CD8-positive, alpha-beta memory T cell (primary cell): ENCODE results near the gene SNRNP70. TPM values are rescaled to one million over a fixed set of nuclear protein-coding genes. Genes with fewer than 3 reads are reported as not detected.
A peak's percentile ranks its signal among the peaks of the same experiment; 100 is the strongest.

ENCODE experiments used
- CTCF ChIA-PET: fragments of 350-600 bp; sonication (Branson Sonifier 250); formaldehyde crosslinking; loops from one replicate; lab custom pipeline; 2021; ENCODE audit warnings: antibody characterized with exemption; lab: Charles Lee
- POLR2A ChIA-PET: fragments of 350-600 bp; sonication (Branson Sonifier 250); formaldehyde crosslinking; loops from one replicate; lab custom pipeline; 2021; ENCODE audit warnings: antibody characterized with exemption; lab: Charles Lee
- DNase-seq, 5 donors: peaks; one replicate each; pipeline versions ENCODE4 v3.0.0 to v3.0.0-alpha.2; 2020 to 2022; ENCODE audit warnings: mixed read lengths in 1 of 5
- H3K27ac ChIP-seq: one replicate; pipeline ENCODE4 v1.7.0; 2013; ENCODE audit warnings: low read depth, mild to moderate bottlenecking, low read length, moderate library complexity
- H3K27me3 ChIP-seq: 2 replicates; pipeline ENCODE4 v1.7.0; 2013; ENCODE audit warnings: low read length, mild to moderate bottlenecking; ENCODE audit not compliant: insufficient read depth, poor library complexity, severe bottlenecking
- H3K36me3 ChIP-seq: 2 replicates; pipeline ENCODE4 v1.7.0; 2013; ENCODE audit warnings: mild to moderate bottlenecking, low read length, moderate library complexity; ENCODE audit not compliant: insufficient read depth
- H3K4me1 ChIP-seq: 2 replicates; pipeline ENCODE4 v1.7.0; 2013; ENCODE audit warnings: mild to moderate bottlenecking, low read length, moderate library complexity; ENCODE audit not compliant: insufficient read depth
- H3K4me3 ChIP-seq: 2 replicates; pipeline ENCODE4 v1.7.0; 2013; ENCODE audit warnings: mild to moderate bottlenecking, low read length
- H3K9me3 ChIP-seq: 2 replicates; pipeline ENCODE4 v1.7.0; 2013; ENCODE audit warnings: mild to moderate bottlenecking, low read length
- H3K27ac Mint-ChIP-seq, 8 donors: one replicate each; pipeline ENCODE4 v1.8.0; 2020 to 2021; ENCODE audit warnings: mixed read lengths in 8 of 8, mild to moderate bottlenecking in 6 of 8, inconsistent platforms in 3 of 8, moderate library complexity in 3 of 8
- H3K27me3 Mint-ChIP-seq, 2 donors: one replicate each; pipeline ENCODE4 v1.8.0; 2020 to 2021; ENCODE audit warnings: mixed read lengths in 2 of 2, mild to moderate bottlenecking in 1 of 2, moderate library complexity in 1 of 2
- H3K36me3 Mint-ChIP-seq, 3 donors: one replicate each; pipeline ENCODE4 v1.8.0; 2020 to 2021; ENCODE audit warnings: mixed read lengths in 3 of 3, inconsistent platforms in 1 of 3, mild to moderate bottlenecking in 1 of 3
- H3K4me1 Mint-ChIP-seq, 3 donors: one replicate each; pipeline ENCODE4 v1.8.0; 2020 to 2021; ENCODE audit warnings: mixed read lengths in 3 of 3, inconsistent platforms in 1 of 3, mild to moderate bottlenecking in 1 of 3
- H3K4me3 Mint-ChIP-seq, 7 donors: one replicate each; pipeline ENCODE4 v1.8.0; 2020 to 2021; ENCODE audit warnings: mixed read lengths in 7 of 7, mild to moderate bottlenecking in 6 of 7, moderate library complexity in 4 of 7, inconsistent platforms in 2 of 7
- H3K9me3 Mint-ChIP-seq, 5 donors: one replicate each; pipeline ENCODE4 v1.8.0; 2020 to 2022; ENCODE audit warnings: mixed read lengths in 5 of 5, mild to moderate bottlenecking in 3 of 5, moderate library complexity in 2 of 5, inconsistent platforms in 1 of 5
- polyA plus RNA-seq: library from polyadenylated mRNA; unstranded; fragments of 300-500 nt; fragmentation: Illumina TruSeq; gene quantifications from one replicate; pipeline ENCODE4 v1.2.3, GENCODE V29; 2021
- total RNA-seq, 2 experiments: library from RNA; stranded (reverse); gene quantifications; one replicate each; pipeline ENCODE4 v1.2.3, GENCODE V29; 2021

The SNRNP70 gene
- total and polyA plus RNA-seq, 3 experiments from 2014 or later, result 66.2 to 221 (median 210) TPM

DNA sequence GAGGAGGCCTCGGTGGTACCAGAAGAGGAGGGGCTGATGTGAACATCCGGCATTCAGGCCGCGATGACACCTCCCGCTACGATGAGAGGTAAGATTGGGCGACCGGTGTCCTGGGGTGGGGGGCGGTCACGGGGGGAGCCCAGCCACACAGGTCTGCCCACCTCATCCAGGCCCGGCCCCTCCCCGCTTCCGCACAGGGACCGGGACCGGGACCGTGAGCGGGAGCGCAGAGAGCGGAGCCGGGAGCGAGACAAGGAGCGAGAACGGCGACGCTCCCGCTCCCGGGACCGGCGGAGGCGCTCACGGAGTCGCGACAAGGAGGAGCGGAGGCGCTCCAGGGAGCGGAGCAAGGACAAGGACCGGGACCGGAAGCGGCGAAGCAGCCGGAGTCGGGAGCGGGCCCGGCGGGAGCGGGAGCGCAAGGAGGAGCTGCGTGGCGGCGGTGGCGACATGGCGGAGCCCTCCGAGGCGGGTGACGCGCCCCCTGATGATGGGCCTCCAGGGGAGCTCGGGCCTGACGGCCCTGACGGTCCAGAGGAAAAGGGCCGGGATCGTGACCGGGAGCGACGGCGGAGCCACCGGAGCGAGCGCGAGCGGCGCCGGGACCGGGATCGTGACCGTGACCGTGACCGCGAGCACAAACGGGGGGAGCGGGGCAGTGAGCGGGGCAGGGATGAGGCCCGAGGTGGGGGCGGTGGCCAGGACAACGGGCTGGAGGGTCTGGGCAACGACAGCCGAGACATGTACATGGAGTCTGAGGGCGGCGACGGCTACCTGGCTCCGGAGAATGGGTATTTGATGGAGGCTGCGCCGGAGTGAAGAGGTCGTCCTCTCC is 22.6 kb downstream of the SNRNP70 start:
- Histone ChIP-seq H3K36me3 (peaks cover 17% of the 10 kb centered on the region), H3K9me3 (no peaks in the 10 kb centered on the region), H3K27ac (no peak overlapping the region), H3K4me3 (no peak overlapping the region), H3K4me1 (no peaks in the 10 kb centered on the region), H3K27me3 (no peaks in the 10 kb centered on the region)
- Mint-ChIP-seq H3K27me3 (no peaks in the 10 kb centered on the region), H3K36me3 (peaks cover 5 to 54% (median 12%) of the 10 kb centered on the region in 3 donors), H3K27ac (no peak overlapping the region), H3K4me3 (no peak overlapping the region), H3K4me1 (peaks cover 0 to 3% (median 3%) of the 10 kb centered on the region in 3 donors), H3K9me3 (no peaks in the 10 kb centered on the region)
- no peak for DNase-seq
- POLR2A ChIA-PET, result no interaction called here
- CTCF ChIA-PET, result interaction anchor here (1.0 kb wide), 1 partner anchor 10 kb away, joined by 3 read pairs; no protein-coding TSS in a partner anchor

DNA sequence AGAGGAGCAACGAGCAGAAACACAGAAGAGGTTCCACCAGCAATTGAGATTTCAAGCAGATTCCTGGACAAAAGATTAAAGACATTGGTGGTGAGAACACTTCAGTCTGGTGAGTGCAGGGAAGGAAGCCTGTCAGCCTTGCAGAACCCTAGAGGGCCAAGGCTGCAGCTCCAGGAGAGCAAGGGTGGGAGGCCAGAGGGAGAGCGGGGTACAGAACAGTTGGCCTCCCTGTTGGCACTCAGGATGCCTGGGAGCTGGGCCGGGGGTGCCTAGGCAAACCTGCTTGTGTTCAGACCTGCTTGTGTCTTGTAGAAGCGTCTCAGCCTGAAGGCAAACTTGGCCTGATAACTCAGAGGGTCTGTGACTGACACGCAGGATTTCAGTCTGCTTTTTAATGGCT is 23.8 kb downstream of the SNRNP70 start:
- ChIA-PET POLR2A (no interaction called here), CTCF (interaction anchor here (1.1 kb wide), 1 partner anchor 11 kb away, joined by 5 read pairs; no protein-coding TSS in a partner anchor)
- no peak overlapping the region for H3K4me3 ChIP-seq
- no peaks in the 10 kb centered on the region for H3K27me3 ChIP-seq
- H3K36me3 ChIP-seq, result peaks cover 14% of the 10 kb centered on the region
- H3K4me3 Mint-ChIP-seq, result peak overlapping the region in 1 of 7 donors; percentile 23
- no peaks in the 10 kb centered on the region for H3K27me3 Mint-ChIP-seq
- peaks cover 10 to 14% (median 11%) of the 10 kb centered on the region in 3 donors for H3K4me1 Mint-ChIP-seq
- H3K36me3 Mint-ChIP-seq, result peaks cover 5 to 50% (median 12%) of the 10 kb centered on the region in 3 donors
- no peak overlapping the region for H3K27ac ChIP-seq
- H3K9me3 Mint-ChIP-seq, result no peaks in the 10 kb centered on the region
- H3K9me3 ChIP-seq, result no peaks in the 10 kb centered on the region
- H3K4me1 ChIP-seq, result peaks cover 6% of the 10 kb centered on the region
- peak overlapping the region in 4 of 8 donors; percentile 7 to 73 (median 34) for H3K27ac Mint-ChIP-seq
- no peak for DNase-seq

DNA sequence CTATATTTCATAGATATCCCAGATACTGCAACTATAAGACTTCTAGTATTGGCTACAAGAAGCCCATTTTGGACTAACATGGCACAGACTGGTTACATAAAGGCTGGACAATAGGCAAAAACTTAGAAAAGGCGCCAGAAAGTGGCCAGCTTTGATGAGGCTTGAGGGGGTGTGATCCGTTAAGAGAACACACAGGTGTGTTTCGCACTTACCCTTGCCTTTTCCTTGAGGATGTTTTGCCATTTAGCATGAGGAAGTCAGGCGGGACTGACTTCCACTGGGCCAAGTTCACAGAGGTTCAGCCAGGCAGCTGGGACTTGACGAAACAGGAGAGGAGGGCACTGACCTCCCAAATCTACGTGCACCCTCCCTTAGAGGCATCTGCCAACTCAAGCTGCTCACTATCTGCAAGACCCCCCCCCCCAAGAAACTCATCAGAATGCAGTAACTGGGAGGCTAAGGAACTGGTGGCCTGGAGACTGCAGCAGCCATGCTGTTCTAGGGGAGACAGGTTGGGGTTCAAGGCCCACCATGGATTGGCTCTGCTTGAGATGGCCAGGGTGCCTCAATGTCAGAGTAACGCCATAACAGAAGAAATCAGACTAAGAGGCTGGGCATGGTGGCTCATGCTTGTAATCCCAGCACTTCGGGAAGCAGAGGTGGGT is 24.4 kb downstream of the SNRNP70 start:
- Histone ChIP-seq H3K4me3 (no peak overlapping the region), H3K27me3 (no peaks in the 10 kb centered on the region), H3K36me3 (peaks cover 14% of the 10 kb centered on the region), H3K27ac (no peak overlapping the region), H3K9me3 (no peaks in the 10 kb centered on the region), H3K4me1 (peaks cover 6% of the 10 kb centered on the region)
- POLR2A ChIA-PET, result no interaction called here
- peaks cover 11 to 14% (median 12%) of the 10 kb centered on the region in 3 donors for H3K4me1 Mint-ChIP-seq
- H3K36me3 Mint-ChIP-seq, result peaks cover 5 to 45% (median 12%) of the 10 kb centered on the region in 3 donors
- H3K27ac Mint-ChIP-seq, result peak overlapping the region in 1 of 8 donors; percentile 14
- H3K4me3 Mint-ChIP-seq, result peak overlapping the region in 1 of 7 donors; percentile 49
- H3K9me3 Mint-ChIP-seq, result no peaks in the 10 kb centered on the region
- CTCF ChIA-PET, result interaction anchor here (1.1 kb wide), 1 partner anchor 12 kb away, joined by 5 read pairs; no protein-coding TSS in a partner anchor
- DNase-seq, result no peak
- H3K27me3 Mint-ChIP-seq, result no peaks in the 10 kb centered on the region

DNA sequence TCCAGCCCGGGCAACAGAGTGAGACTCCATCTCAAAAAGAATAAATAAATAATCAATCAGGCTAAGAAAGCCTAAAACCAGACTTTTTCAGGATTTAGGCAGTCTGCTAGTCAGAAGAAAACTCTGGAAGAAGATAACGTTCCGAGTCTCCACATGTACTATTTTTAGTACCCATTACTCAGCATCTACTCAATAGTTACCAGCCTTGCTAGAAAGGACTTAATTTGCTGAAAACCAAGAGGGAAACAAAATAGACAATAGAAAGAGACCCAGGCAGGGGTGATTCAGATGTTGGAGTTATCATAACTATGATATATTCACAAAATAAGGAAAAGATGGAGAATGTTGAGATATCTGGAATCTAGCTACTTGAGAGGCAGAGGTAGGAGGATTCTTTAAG is 25.3 kb downstream of the SNRNP70 start:
- Histone ChIP-seq H3K9me3 (no peaks in the 10 kb centered on the region), H3K4me3 (no peak overlapping the region), H3K27ac (no peak overlapping the region), H3K36me3 (peaks cover 11% of the 10 kb centered on the region), H3K27me3 (no peaks in the 10 kb centered on the region), H3K4me1 (peaks cover 10% of the 10 kb centered on the region)
- Mint-ChIP-seq H3K4me3 (peak overlapping the region in 1 of 7 donors; percentile 49), H3K9me3 (no peaks in the 10 kb centered on the region), H3K27me3 (no peaks in the 10 kb centered on the region), H3K36me3 (peaks cover 5 to 36% (median 9%) of the 10 kb centered on the region in 3 donors), H3K4me1 (peaks cover 16 to 19% (median 16%) of the 10 kb centered on the region in 3 donors), H3K27ac (peak overlapping the region in 3 of 8 donors; percentile 82 to 86 (median 82))
- ChIA-PET POLR2A (no interaction called here), CTCF (no interaction called here)
- no peak for DNase-seq

DNA sequence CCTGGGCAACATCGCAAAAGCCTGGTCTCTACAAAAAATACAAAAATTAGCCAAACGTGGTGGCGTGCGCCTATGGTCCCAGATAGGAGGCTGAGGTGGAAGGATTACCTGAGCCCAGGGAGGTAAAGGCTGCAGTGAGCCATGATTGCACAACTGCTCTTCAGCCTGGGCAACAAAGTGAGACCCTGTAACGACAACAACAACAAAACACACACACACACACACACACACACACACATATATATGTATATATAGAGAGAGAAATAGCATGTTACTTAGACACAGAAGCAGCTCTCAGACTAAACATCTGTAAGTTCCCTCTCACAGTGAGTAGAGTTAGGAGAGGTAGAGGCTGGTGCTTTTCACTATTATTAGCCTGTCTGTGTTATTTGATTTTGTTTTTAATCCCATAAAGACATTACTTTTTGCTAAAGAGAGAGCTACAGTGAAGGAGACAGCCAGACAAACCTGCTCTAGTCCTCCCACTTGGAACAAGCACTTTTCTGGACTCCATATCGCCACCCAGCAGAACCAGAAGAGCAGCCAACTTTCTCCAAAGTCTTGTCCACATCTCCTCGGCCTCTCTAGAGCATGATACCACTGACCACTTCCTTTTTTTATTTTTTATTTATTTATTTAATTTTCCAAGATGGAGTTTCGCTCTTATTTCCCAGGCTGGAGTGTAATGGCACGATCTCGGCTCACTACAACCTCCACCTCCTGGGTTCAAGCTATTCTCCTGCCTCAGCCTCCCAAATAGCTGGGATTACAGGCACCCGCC is 26.2 kb downstream of the SNRNP70 start:
- Histone ChIP-seq H3K4me3 (no peak overlapping the region), H3K27ac (no peak overlapping the region), H3K9me3 (no peaks in the 10 kb centered on the region), H3K4me1 (peaks cover 10% of the 10 kb centered on the region), H3K27me3 (no peaks in the 10 kb centered on the region), H3K36me3 (peaks cover 5% of the 10 kb centered on the region)
- no peak for DNase-seq
- POLR2A ChIA-PET, result no interaction called here
- peak overlapping the region in 1 of 8 donors; percentile 53 for H3K27ac Mint-ChIP-seq
- no peaks in the 10 kb centered on the region for H3K27me3 Mint-ChIP-seq
- CTCF ChIA-PET, result no interaction called here
- H3K36me3 Mint-ChIP-seq, result peaks cover 5 to 31% (median 6%) of the 10 kb centered on the region in 3 donors
- peak overlapping the region in 2 of 7 donors; percentile 46 to 55 for H3K4me3 Mint-ChIP-seq
- no peaks in the 10 kb centered on the region for H3K9me3 Mint-ChIP-seq
- peaks cover 19 to 23% (median 20%) of the 10 kb centered on the region in 3 donors for H3K4me1 Mint-ChIP-seq

DNA sequence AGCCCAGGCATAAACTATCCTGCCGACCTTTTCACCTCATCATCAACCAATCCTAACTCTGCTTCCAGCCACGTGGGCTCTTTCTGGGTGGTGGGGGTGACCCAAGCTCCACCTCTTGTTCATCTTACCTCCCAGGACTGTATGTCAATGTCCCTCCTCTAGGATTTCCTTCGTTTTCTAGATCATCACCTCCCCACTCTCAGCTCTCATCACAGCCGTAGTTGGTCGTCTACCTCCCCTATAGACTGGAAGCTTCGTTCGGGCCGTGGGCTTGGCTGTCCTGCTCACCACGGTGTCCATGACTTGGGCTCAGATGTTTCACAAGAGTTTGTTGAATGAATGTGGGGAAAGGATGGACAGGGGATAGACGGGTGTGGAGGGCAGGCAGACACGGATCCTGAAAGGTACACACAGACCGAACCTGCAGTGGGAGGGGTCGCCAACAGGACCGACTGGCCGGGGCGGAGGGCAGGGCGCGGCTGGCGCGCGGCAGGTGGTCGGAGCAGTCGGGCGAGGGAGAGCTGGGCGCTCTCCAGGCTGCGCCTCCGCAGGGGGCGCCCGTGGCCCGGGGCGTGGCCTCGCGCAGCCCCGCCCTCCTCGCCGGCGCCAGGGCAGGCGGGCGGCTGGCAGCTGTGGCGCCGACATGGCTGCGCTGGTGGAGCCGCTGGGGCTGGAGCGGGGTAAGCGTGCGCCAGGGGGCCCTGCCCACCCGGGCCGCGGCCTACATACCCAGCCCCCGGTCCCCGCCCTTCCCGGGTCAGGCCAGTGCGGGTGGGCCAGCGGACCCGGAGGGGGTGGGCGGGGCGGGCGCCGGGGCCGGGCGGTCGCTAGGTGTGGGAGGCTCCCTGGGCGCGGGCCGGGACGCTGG is 28.7 kb downstream of the SNRNP70 start, which contains the start of gene LIN7B:
LIN7B (plus strand) TSS at position 609 of the 868 bp plus-strand sequence; CDS start at position 644, 35 bp downstream.
- H3K36me3 ChIP-seq, result no peaks in the 10 kb centered on the region
- H3K4me3 ChIP-seq, result peak within 1 kb of the TSS; percentile 62
- peaks cover 18% of the 10 kb centered on the region for H3K4me1 ChIP-seq
- Mint-ChIP-seq H3K27ac (peak within 1 kb of the TSS; percentile 60 to 93 (median 86)), H3K4me3 (peak within 1 kb of the TSS; percentile 82 to 91 (median 87)), H3K27me3 (no peaks in the 10 kb centered on the region), H3K4me1 (peaks cover 34 to 47% (median 41%) of the 10 kb centered on the region in 3 donors), H3K36me3 (peaks cover 0 to 7% (median 0%) of the 10 kb centered on the region in 3 donors), H3K9me3 (no peaks in the 10 kb centered on the region)
- peak; percentile 72 to 83 (median 82) for DNase-seq
- H3K27me3 ChIP-seq, result no peaks in the 10 kb centered on the region
- H3K27ac ChIP-seq, result peak within 1 kb of the TSS; percentile 47
- H3K9me3 ChIP-seq, result no peaks in the 10 kb centered on the region
- POLR2A ChIA-PET, result interaction anchor here (0.5 to 2.4 kb wide), 5 partner anchors 8 to 26 kb away, joined by 3 to 15 read pairs (median 3); no protein-coding TSS in a partner anchor
- CTCF ChIA-PET, result interaction anchor here (0.9 to 3.5 kb wide), 16 partner anchors 8 to 142 kb away, joined by 3 to 19 read pairs (median 6); partner anchors contain the start of genes GYS1 and RUVBL2
